HEK293 (cell line): ENCODE data around the gene DOK7.
"Not testable (repeated sequence)": the region's sequence is repeated elsewhere in the genome, so short reads cannot be mapped to it uniquely, and the experiment has no call there.

Experiments
- ATF2 ChIP-seq: fragments of 450-650 bp; formaldehyde crosslinking; IDR thresholded peaks from 2 replicates; pipeline ENCODE4 v1.5.1; 2016; ENCODE audit warnings: missing biosample characterization, missing genetic modification characterization, low read depth
- CTCF ChIP-seq: fragments of 450-650 bp; formaldehyde crosslinking; IDR thresholded peaks from 2 replicates; pipeline ENCODE4 v1.5.1; 2016; ENCODE audit warnings: missing biosample characterization, missing genetic modification characterization
- HOXC10 ChIP-seq: sonication (generic); formaldehyde crosslinking; IDR thresholded peaks from 2 replicates; pipeline ENCODE4 v1.8.1; 2023; ENCODE audit warnings: mild to moderate bottlenecking, missing genetic modification reagents
- PATZ1 ChIP-seq: fragments of 450-650 bp; formaldehyde crosslinking; IDR thresholded peaks from 2 replicates; pipeline ENCODE4 v1.5.1; 2016; ENCODE audit warnings: missing biosample characterization, missing genetic modification characterization
- SP2 ChIP-seq: fragments of 450-650 bp; formaldehyde crosslinking; IDR thresholded peaks from 2 replicates; pipeline ENCODE4 v1.5.1; 2016; ENCODE audit warnings: missing biosample characterization, missing genetic modification characterization
- ZBTB21 ChIP-seq: fragments of 450-650 bp; formaldehyde crosslinking; IDR thresholded peaks from 2 replicates; pipeline ENCODE4 v1.5.1; 2017; ENCODE audit warnings: missing biosample characterization, missing genetic modification characterization
- ZBTB6 ChIP-seq: fragments of 450-650 bp; formaldehyde crosslinking; IDR thresholded peaks from 2 replicates; pipeline ENCODE4 v1.5.1; 2017; ENCODE audit warnings: missing biosample characterization, missing genetic modification characterization
- ZBTB8A ChIP-seq: fragments of 450-650 bp; formaldehyde crosslinking; IDR thresholded peaks from 2 replicates; pipeline ENCODE4 v1.5.1; 2016; ENCODE audit warnings: missing biosample characterization, missing genetic modification characterization
- ZFP69B ChIP-seq: fragments of 450-650 bp; formaldehyde crosslinking; IDR thresholded peaks from 2 replicates; pipeline ENCODE4 v1.5.1; 2016; ENCODE audit warnings: missing biosample characterization, missing genetic modification characterization
- ZNF148 ChIP-seq: fragments of 450-650 bp; formaldehyde crosslinking; IDR thresholded peaks from 2 replicates; pipeline ENCODE4 v1.5.0; 2017; ENCODE audit warnings: missing biosample characterization, missing genetic modification characterization, borderline replicate concordance
- ZNF175 ChIP-seq: fragments of 450-650 bp; formaldehyde crosslinking; IDR thresholded peaks from 2 replicates; pipeline ENCODE4 v1.5.1; 2016; ENCODE audit warnings: missing biosample characterization, missing genetic modification characterization
- ZNF514 ChIP-seq: fragments of 450-650 bp; formaldehyde crosslinking; IDR thresholded peaks from 2 replicates; pipeline ENCODE4 v1.5.1; 2016; ENCODE audit warnings: missing biosample characterization, missing genetic modification characterization
- ZSCAN23 ChIP-seq: fragments of 450-650 bp; formaldehyde crosslinking; IDR thresholded peaks from 2 replicates; pipeline ENCODE4 v1.5.1; 2016; ENCODE audit warnings: missing biosample characterization, missing genetic modification characterization

GRCh38 chr4:3459156-3459555 is 4.0 kb upstream of the DOK7 start:
- not testable (repeated sequence) for TF ChIP-seq CTCF (tag by site-specific recombination); ZNF175; ZSCAN23; ZFP69B (tag by site-specific recombination); ATF2 (tag by site-specific recombination); ZBTB8A (tag by site-specific recombination); SP2 (tag by site-specific recombination); ZNF514 (tag by site-specific recombination); ZNF148 (tag by site-specific recombination); ZBTB6 (tag by site-specific recombination); HOXC10 (CRISPR knock-in tag); ZBTB21 (tag by site-specific recombination); PATZ1
